ENCODE data around the gene B3GALNT1. TPM values are rescaled to one million over a fixed set of nuclear protein-coding genes. Genes with fewer than 3 reads are reported as not detected.
A peak's percentile ranks its signal among the peaks of the same experiment; 100 is the strongest.

The B3GALNT1 gene
- total RNA-seq, 2 experiments from 2014 or later, result 0.60 to 1.1 TPM

- no peak for DNase-seq
- no peak for ATAC-seq
- Mint-ChIP-seq H3K4me1 (peaks cover 13% of the 10 kb centered on the region), H3K27ac (peak overlapping the region; percentile 17), H3K4me3 (no peak overlapping the region), H3K36me3 (ENCODE audit: low read depth) (no peaks in the 10 kb centered on the region), H3K27me3 (peaks cover 2% of the 10 kb centered on the region), H3K9me3 (ENCODE audit: low read depth) (no peaks in the 10 kb centered on the region)
- intact Hi-C loops (cut with DNase I, micrococcal nuclease), result no loop called here
- ChIA-PET POLR2A (no interaction called here), CTCF (no interaction called here)
Measured at GRCh38 chr3:161072751-161073150, 32.4 kb downstream of the B3GALNT1 start.

GRCh38 chr3:161072211-161072621, 32.9 kb downstream of the B3GALNT1 start:
- intact Hi-C loops (cut with DNase I, micrococcal nuclease), result no loop called here
- Mint-ChIP-seq H3K36me3 (ENCODE audit: low read depth) (no peaks in the 10 kb centered on the region), H3K27ac (no peak overlapping the region), H3K9me3 (ENCODE audit: low read depth) (no peaks in the 10 kb centered on the region), H3K4me3 (no peak overlapping the region), H3K4me1 (peaks cover 12% of the 10 kb centered on the region), H3K27me3 (peaks cover 2% of the 10 kb centered on the region)
- ChIA-PET POLR2A (no interaction called here), CTCF (interaction anchor here (0.6 kb wide), 1 partner anchor 22 kb away, joined by 3 read pairs; no protein-coding TSS in a partner anchor)
- no peak for DNase-seq
- peak; percentile 26 for ATAC-seq

- Mint-ChIP-seq H3K4me1 (peaks cover 12% of the 10 kb centered on the region), H3K27ac (no peak overlapping the region), H3K27me3 (peaks cover 2% of the 10 kb centered on the region), H3K9me3 (ENCODE audit: low read depth) (no peaks in the 10 kb centered on the region), H3K36me3 (ENCODE audit: low read depth) (no peaks in the 10 kb centered on the region), H3K4me3 (no peak overlapping the region)
- ChIA-PET CTCF (no interaction called here), POLR2A (no interaction called here)
- DNase-seq (no peak), ATAC-seq (no peak)
- intact Hi-C loops (cut with DNase I, micrococcal nuclease), result no loop called here
Measured at GRCh38 chr3:161070980-161071663, 34.0 kb downstream of the B3GALNT1 start.

- ChIA-PET CTCF (no interaction called here), POLR2A (no interaction called here)
- DNase-seq (no peak), ATAC-seq (no peak)
- H3K4me3 Mint-ChIP-seq, result no peak overlapping the region
- H3K36me3 Mint-ChIP-seq (ENCODE audit: low read depth), result no peaks in the 10 kb centered on the region
- H3K9me3 Mint-ChIP-seq (ENCODE audit: low read depth), result no peaks in the 10 kb centered on the region
- H3K4me1 Mint-ChIP-seq, result peaks cover 12% of the 10 kb centered on the region
- H3K27ac Mint-ChIP-seq, result no peak overlapping the region
- no peaks in the 10 kb centered on the region for H3K27me3 Mint-ChIP-seq
- intact Hi-C loops (cut with DNase I, micrococcal nuclease), result no loop called here
Measured at GRCh38 chr3:161070252-161070930, 34.8 kb downstream of the B3GALNT1 start.

GRCh38 chr3:161069511-161070251, 35.5 kb downstream of the B3GALNT1 start:
- POLR2A ChIA-PET, result no interaction called here
- Mint-ChIP-seq H3K27me3 (no peaks in the 10 kb centered on the region), H3K4me3 (no peak overlapping the region), H3K36me3 (ENCODE audit: low read depth) (no peaks in the 10 kb centered on the region), H3K4me1 (peaks cover 12% of the 10 kb centered on the region), H3K27ac (no peak overlapping the region), H3K9me3 (ENCODE audit: low read depth) (no peaks in the 10 kb centered on the region)
- intact Hi-C loops (cut with DNase I, micrococcal nuclease), result no loop called here
- peak; percentile 60 for ATAC-seq
- DNase-seq, result no peak
- CTCF ChIA-PET, result interaction anchor here (0.6 kb wide), 1 partner anchor 1929 kb away, joined by 3 read pairs; no protein-coding TSS in a partner anchor

GRCh38 chr3:161067335-161067734, 37.8 kb downstream of the B3GALNT1 start:
- Mint-ChIP-seq H3K9me3 (ENCODE audit: low read depth) (no peaks in the 10 kb centered on the region), H3K27ac (no peak overlapping the region), H3K27me3 (no peaks in the 10 kb centered on the region), H3K4me1 (peaks cover 6% of the 10 kb centered on the region), H3K36me3 (ENCODE audit: low read depth) (no peaks in the 10 kb centered on the region), H3K4me3 (no peak overlapping the region)
- ChIA-PET POLR2A (interaction anchor here (0.6 kb wide), 1 partner anchor 36 kb away, joined by 3 read pairs; no protein-coding TSS in a partner anchor), CTCF (no interaction called here)
- intact Hi-C loops (cut with DNase I, micrococcal nuclease), result no loop called here
- no peak for ATAC-seq
- DNase-seq, result no peak

GRCh38 chr3:161066930-161067329, 38.2 kb downstream of the B3GALNT1 start:
- CTCF ChIA-PET, result interaction anchor here (1.0 kb wide), 1 partner anchor 147 kb away, joined by 3 read pairs; no protein-coding TSS in a partner anchor
- H3K27me3 Mint-ChIP-seq, result no peaks in the 10 kb centered on the region

GRCh38 chr3:161064413-161064812, 40.7 kb downstream of the B3GALNT1 start:
- ChIA-PET CTCF (no interaction called here), POLR2A (no interaction called here)
- Mint-ChIP-seq H3K4me1 (no peaks in the 10 kb centered on the region), H3K27ac (no peak overlapping the region), H3K9me3 (ENCODE audit: low read depth) (no peaks in the 10 kb centered on the region), H3K4me3 (no peak overlapping the region), H3K36me3 (ENCODE audit: low read depth) (no peaks in the 10 kb centered on the region), H3K27me3 (no peaks in the 10 kb centered on the region)
- ATAC-seq (no peak), DNase-seq (no peak)
- intact Hi-C loops (cut with DNase I, micrococcal nuclease), result no loop called here

More at GRCh38 chr3:161066930-161067329, 38.2 kb downstream of the B3GALNT1 start:
- H3K27ac Mint-ChIP-seq, result no peak overlapping the region
- ATAC-seq (no peak), DNase-seq (no peak)
- H3K36me3 Mint-ChIP-seq (ENCODE audit: low read depth), result no peaks in the 10 kb centered on the region
- H3K9me3 Mint-ChIP-seq (ENCODE audit: low read depth), result no peaks in the 10 kb centered on the region
- H3K4me1 Mint-ChIP-seq, result peaks cover 4% of the 10 kb centered on the region
- no peak overlapping the region for H3K4me3 Mint-ChIP-seq
- POLR2A ChIA-PET, result no interaction called here
- intact Hi-C loops (cut with DNase I, micrococcal nuclease), result no loop called here

GRCh38 chr3:161054860-161055604, 50.1 kb downstream of the B3GALNT1 start:
- H3K27me3 Mint-ChIP-seq, result no peaks in the 10 kb centered on the region
- CTCF ChIA-PET, result no interaction called here
- DNase-seq (no peak), ATAC-seq (no peak)
- H3K4me1 Mint-ChIP-seq, result no peaks in the 10 kb centered on the region
- no peak overlapping the region for H3K4me3 Mint-ChIP-seq
- H3K9me3 Mint-ChIP-seq (ENCODE audit: low read depth), result peaks cover under 1% of the 10 kb centered on the region
- intact Hi-C loops (cut with DNase I, micrococcal nuclease), result no loop called here
- H3K36me3 Mint-ChIP-seq (ENCODE audit: low read depth), result no peaks in the 10 kb centered on the region
- POLR2A ChIA-PET, result no interaction called here
- H3K27ac Mint-ChIP-seq, result no peak overlapping the region

- H3K9me3 Mint-ChIP-seq (ENCODE audit: low read depth), result peaks cover 8% of the 10 kb centered on the region
- H3K4me1 Mint-ChIP-seq, result no peaks in the 10 kb centered on the region
- POLR2A ChIA-PET, result no interaction called here
- H3K36me3 Mint-ChIP-seq (ENCODE audit: low read depth), result no peaks in the 10 kb centered on the region
- CTCF ChIA-PET, result no interaction called here
- no peaks in the 10 kb centered on the region for H3K27me3 Mint-ChIP-seq
- H3K4me3 Mint-ChIP-seq, result no peak overlapping the region
- ATAC-seq (no peak), DNase-seq (no peak)
- intact Hi-C loops (cut with DNase I, micrococcal nuclease), result no loop called here
- H3K27ac Mint-ChIP-seq, result no peak overlapping the region
Measured at GRCh38 chr3:161051856-161052255, 53.3 kb downstream of the B3GALNT1 start.

GRCh38 chr3:161050935-161051334, 54.2 kb downstream of the B3GALNT1 start:
- intact Hi-C loops (cut with DNase I, micrococcal nuclease), result no loop called here

More at GRCh38 chr3:161050935-161051334, 54.2 kb downstream of the B3GALNT1 start:
- no peak overlapping the region for H3K4me3 Mint-ChIP-seq
- no peaks in the 10 kb centered on the region for H3K36me3 Mint-ChIP-seq (ENCODE audit: low read depth)
- ChIA-PET CTCF (interaction anchor here (0.6 kb wide), 1 partner anchor 243 kb away, joined by 3 read pairs; no protein-coding TSS in a partner anchor), POLR2A (no interaction called here)
- H3K4me1 Mint-ChIP-seq, result no peaks in the 10 kb centered on the region
- DNase-seq (no peak), ATAC-seq (no peak)
- H3K9me3 Mint-ChIP-seq (ENCODE audit: low read depth), result peaks cover 9% of the 10 kb centered on the region
- H3K27me3 Mint-ChIP-seq, result no peaks in the 10 kb centered on the region
- no peak overlapping the region for H3K27ac Mint-ChIP-seq
